NCI-H2107 (cell line): ENCODE results near the gene FANCC.

Experiments
- DNase-seq: peaks from one replicate; lab custom pipeline; 2025; lab: John Stamatoyannopoulos, UW

The FANCC gene

GRCh38 chr9:95124582-95125367, 192.7 kb downstream of the FANCC start:
- no peak for DNase-seq

GRCh38 chr9:95120781-95121370, 196.6 kb downstream of the FANCC start:
- DNase-seq: no peak

GRCh38 chr9:95118596-95118995, 198.9 kb downstream of the FANCC start:
- no peak for DNase-seq

- DNase-seq: no peak
These were observed 200.7 kb downstream of the FANCC start for GRCh38 chr9:95116808-95117204.

GRCh38 chr9:95116002-95116807, 201.3 kb downstream of the FANCC start:
- DNase-seq: no peak

GRCh38 chr9:95115104-95115503, 202.4 kb downstream of the FANCC start:
- no peak for DNase-seq

- no peak for DNase-seq
These were observed 204.9 kb downstream of the FANCC start for GRCh38 chr9:95112436-95113280.

GRCh38 chr9:95111716-95112115, 205.8 kb downstream of the FANCC start:
- no peak for DNase-seq

GRCh38 chr9:95110921-95111525, 206.5 kb downstream of the FANCC start:
- DNase-seq: no peak

GRCh38 chr9:95109456-95109855, 208.1 kb downstream of the FANCC start:
- DNase-seq: no peak

- DNase-seq: no peak
These were observed 208.7 kb downstream of the FANCC start for GRCh38 chr9:95108777-95109176.

GRCh38 chr9:95107976-95108375, 209.5 kb downstream of the FANCC start:
- DNase-seq: no peak

- DNase-seq: no peak
These were observed 210.3 kb downstream of the FANCC start for GRCh38 chr9:95107001-95107749.

- DNase-seq: no peak
These were observed 211.8 kb downstream of the FANCC start for GRCh38 chr9:95105519-95106287.

GRCh38 chr9:95104980-95105379, 212.5 kb downstream of the FANCC start:
- peak; percentile 73 for DNase-seq

GRCh38 chr9:95104581-95104960, 212.9 kb downstream of the FANCC start:
- no peak for DNase-seq

GRCh38 chr9:95103871-95104580, 213.5 kb downstream of the FANCC start:
- no peak for DNase-seq

- no peak for DNase-seq
These were observed 214.2 kb downstream of the FANCC start for GRCh38 chr9:95103281-95103771.

GRCh38 chr9:95102572-95102971, 214.9 kb downstream of the FANCC start:
- DNase-seq: no peak
